GM12878 (cell line): ENCODE measurements around the gene TMEM167A. TPM values are rescaled to one million over a fixed set of nuclear protein-coding genes. Genes with fewer than 3 reads are reported as not detected.

Experiments
- ATAC-seq: fragments of 200-7000 bp; cut with Tn5 transposase; 3 replicates; pipeline ENCODE4 v1.9.1; 2020; ENCODE audit warnings: mild to moderate bottlenecking, moderate library complexity
- BruUV-seq: library from RNA; stranded (reverse); fragments of 400-500 nt; replicated peaks from 2 replicates; lab custom pipeline; 2021; lab: Mats Ljungman, UMichigan
- CTCF ChIA-PET: fragments of 300-600 bp; sonication (Branson Sonifier 250); formaldehyde crosslinking; extraction: SDS; loops from one replicate; lab custom pipeline; 2021; ENCODE audit warnings: inconsistent platforms; lab: Yijun Ruan, JAX
- POLR2A ChIA-PET: fragments of 350-600 bp; formaldehyde crosslinking; extraction: SDS; loops from one replicate; lab custom pipeline; 2021; ENCODE audit warnings: inconsistent platforms; lab: Charles Lee
- RAD21 ChIA-PET: fragments of 300-600 bp; sonication (Branson Sonifier 250); formaldehyde crosslinking; loops from one replicate; lab custom pipeline; 2023; ENCODE audit warnings: antibody characterized with exemption; ENCODE audit not compliant: unreplicated experiment; lab: Charles Lee
- SMC1A ChIA-PET: fragments of 300-600 bp; sonication (Branson Sonifier 250); formaldehyde crosslinking; loops from one replicate; lab custom pipeline; 2023; ENCODE audit not compliant: unreplicated experiment, uncharacterized antibody; lab: Charles Lee
- DNase-seq: peaks from one replicate; pipeline ENCODE4 v3.0.0-alpha.2; 2011; ENCODE audit warnings: low read depth, low spot score
- FAIRE-seq: peaks from 3 replicates; lab custom pipeline; 2011; peaks lifted over from hg19 to GRCh38; lab: Jason Lieb, UNC
- H2AFZ ChIP-seq: 2 replicates; pipeline ENCODE4 v1.6.0; 2011; ENCODE audit warnings: low read depth, low read length, control low read depth; ENCODE audit not compliant: control insufficient read depth
- H3K27ac ChIP-seq: 2 replicates; pipeline ENCODE4 v1.5.1; 2011; ENCODE audit warnings: control low read depth; ENCODE audit not compliant: control insufficient read depth, insufficient read depth
- H3K27me3 ChIP-seq, 2 experiments: replicated peaks in 1 of 2; 2 replicates each; pipeline versions ENCODE4 v1.6.0 to v1.6.1; 2011; ENCODE audit warnings: low read length in 1 of 2; ENCODE audit not compliant: control insufficient read depth in 2 of 2, insufficient read depth in 2 of 2
- H3K36me3 ChIP-seq, 2 experiments: 2 replicates each; pipeline ENCODE4 v1.5.1; 2011; ENCODE audit warnings: low read length in 1 of 2; ENCODE audit not compliant: control insufficient read depth in 2 of 2, insufficient read depth in 2 of 2
- H3K4me1 ChIP-seq: 2 replicates; pipeline ENCODE4 v1.6.1; 2011; ENCODE audit warnings: mild to moderate bottlenecking, low read length, moderate library complexity, mixed read lengths; ENCODE audit not compliant: control insufficient read depth, insufficient read depth
- H3K4me2 ChIP-seq: 2 replicates; pipeline ENCODE4 v1.6.0; 2011; ENCODE audit warnings: control low read depth; ENCODE audit not compliant: control insufficient read depth, insufficient read depth
- H3K4me3 ChIP-seq: fragments of 200-600 bp; sonication (generic); 2 replicates; pipeline ENCODE4 v1.5.1; 2016
- H3K79me2 ChIP-seq: 2 replicates; pipeline ENCODE4 v1.6.0; 2011; ENCODE audit warnings: low read length; ENCODE audit not compliant: control insufficient read depth, insufficient read depth
- H3K9ac ChIP-seq: 2 replicates; pipeline ENCODE4 v1.8.0; 2011; ENCODE audit warnings: low read length, control low read depth, mixed read lengths; ENCODE audit not compliant: control insufficient read depth, insufficient read depth
- H3K9me3 ChIP-seq: replicated peaks from 3 replicates; pipeline ENCODE4 v1.5.1; 2011; ENCODE audit warnings: mild to moderate bottlenecking, low read length; ENCODE audit not compliant: control insufficient read depth, insufficient read depth
- H4K20me1 ChIP-seq: 2 replicates; pipeline ENCODE4 v1.6.0; 2011; ENCODE audit not compliant: control insufficient read depth, insufficient read depth
- ATF7 ChIP-seq: fragments of 450-650 bp; IDR thresholded peaks from 2 replicates; pipeline ENCODE4 v1.6.1; 2016; ENCODE audit warnings: low read depth, mild to moderate bottlenecking
- BHLHE40 ChIP-seq, 2 experiments: fragments of 450-650 bp in 1 of 2; IDR thresholded peaks; 2 replicates each; pipeline ENCODE4 v1.6.1; 2011 to 2017; ENCODE audit warnings: low read depth in 2 of 2, borderline replicate concordance in 1 of 2, improper control_type of control experiment in 1 of 2, low read length in 1 of 2, mild to moderate bottlenecking in 1 of 2
- BMI1 ChIP-seq: fragments of 450-650 bp; IDR thresholded peaks from 2 replicates; pipeline ENCODE4 v1.6.1; 2016; ENCODE audit warnings: mild to moderate bottlenecking, moderate library complexity, borderline replicate concordance
- CHD4 ChIP-seq: fragments of 200-600 bp; sonication (generic); IDR thresholded peaks from 2 replicates; pipeline ENCODE4 v1.6.1; 2016; ENCODE audit warnings: mild to moderate bottlenecking
- CREB1 ChIP-seq: IDR thresholded peaks from 2 replicates; pipeline ENCODE4 v1.6.1; 2012; ENCODE audit warnings: low read depth, mild to moderate bottlenecking, inconsistent platforms
- E2F4 ChIP-seq: IDR thresholded peaks from 2 replicates; pipeline ENCODE4 v1.6.1; 2012; ENCODE audit warnings: low read depth, low read length, improper control_type of control experiment
- IKZF1 ChIP-seq: fragments of 450-650 bp; conservative IDR thresholded peaks from 2 replicates; pipeline ENCODE4 v1.6.1; 2017; ENCODE audit warnings: antibody characterized with exemption, mild to moderate bottlenecking
- IKZF2 ChIP-seq, 2 experiments: fragments of 450-650 bp; IDR thresholded peaks; 2 replicates each; pipeline ENCODE4 v1.6.1; 2017; ENCODE audit warnings: mild to moderate bottlenecking in 2 of 2, moderate library complexity in 2 of 2
- JUNB ChIP-seq: IDR thresholded peaks from 2 replicates; pipeline ENCODE4 v1.6.1; 2016; ENCODE audit warnings: antibody characterized with exemption, mild to moderate bottlenecking
- MTA2 ChIP-seq: fragments of 450-650 bp; IDR thresholded peaks from 2 replicates; pipeline ENCODE4 v1.6.1; 2016; ENCODE audit warnings: low read depth, mild to moderate bottlenecking, moderate library complexity
- NR2F1 ChIP-seq: fragments of 450-650 bp; conservative IDR thresholded peaks from 2 replicates; pipeline ENCODE4 v1.6.1; 2017; ENCODE audit warnings: mild to moderate bottlenecking
- SPI1 ChIP-seq: IDR thresholded peaks from 2 replicates; pipeline ENCODE4 v1.6.1; 2011; ENCODE audit warnings: low read depth, mild to moderate bottlenecking, low read length, moderate library complexity, borderline replicate concordance; ENCODE audit not compliant: insufficient read depth
- SUPT20H ChIP-seq: IDR thresholded peaks from 2 replicates; pipeline ENCODE4 v1.6.1; 2011; ENCODE audit warnings: low read depth, mild to moderate bottlenecking, low read length, moderate library complexity, borderline replicate concordance; ENCODE audit not compliant: control insufficient read depth
- TARDBP ChIP-seq: IDR thresholded peaks from 2 replicates; pipeline ENCODE4 v1.6.1; 2016; ENCODE audit warnings: borderline replicate concordance
- TBL1XR1 ChIP-seq: IDR thresholded peaks from 2 replicates; pipeline ENCODE4 v1.6.1; 2012; ENCODE audit warnings: low read depth, low read length, improper control_type of control experiment
- USF1 ChIP-seq: IDR thresholded peaks from 2 replicates; pipeline ENCODE4 v1.6.1; 2011; ENCODE audit warnings: borderline replicate concordance, low read depth, mild to moderate bottlenecking, moderate library complexity, mixed read lengths, low read length; ENCODE audit not compliant: insufficient read depth; ENCODE audit errors: extremely low read length
- YY1 ChIP-seq: IDR thresholded peaks from 2 replicates; pipeline ENCODE4 v1.6.1; 2011; ENCODE audit warnings: low read depth, mild to moderate bottlenecking, low read length
- WGBS: methylation state at CpG from one replicate; pipeline ENCODE4 v1.1.6; 2016; ENCODE audit warnings: low lambda C conversion rate; ENCODE audit not compliant: insufficient replicate concordance, insufficient coverage; ENCODE audit errors: missing lambda C conversion rate; 5-methylcytosine and 5-hydroxymethylcytosine counted together
- in situ Hi-C: fragments of 300-500 bp; cut with MboI; formaldehyde crosslinking; loops from 9 replicates; pipeline ENCODE4 v1.14.3; 2018; ENCODE audit warnings: mixed read lengths
- intact Hi-C: fragments of 100-400 bp; cut with micrococcal nuclease; formaldehyde crosslinking; loops from one replicate; pipeline ENCODE4 v1.14.2; 2022; ENCODE audit not compliant: unreplicated experiment
- polyA plus RNA-seq, 11 experiments: library from polyadenylated mRNA; depleted of rRNA in 4 of 11; unstranded in 6 of 11; stranded (reverse) in 5 of 11; fragments of >200 nt; fragmentation: Nextera tagmentation in 4 of 11; fragmentation: Illumina TruSeq in 1 of 11; extraction: Ambion mirVana in 4 of 11; extraction: Trizol in 1 of 11; gene quantifications; 1 replicate in 1 of 11; 2 replicates in 10 of 11; pipeline versions ENCODE4 v1.2.1 to v1.2.3, GENCODE V29; 2011 to 2016; ENCODE audit warnings: inconsistent platforms in 2 of 11, missing spikeins in 2 of 11, low read depth in 1 of 11
- total RNA-seq, 4 experiments: library from RNA; depleted of rRNA in 3 of 4; stranded (reverse); fragments of >200 nt in 3 of 4; fragmentation: Illumina TruSeq in 1 of 4; extraction: Trizol in 1 of 4; gene quantifications; 2 replicates each; pipeline versions ENCODE4 v1.2.1 to v1.2.3, GENCODE V29; 2013 to 2021

TMEM167A gene
- total and polyA plus RNA-seq, 10 of the 15 experiments (the other 5 are each of a cell fraction or from before 2014, with no cell fraction given), result 29.5 to 363 (median 85.6) TPM

- Histone ChIP-seq H3K9ac (no peak overlapping the region), H3K36me3 (no peaks in the 10 kb centered on the region), H3K27ac (no peak overlapping the region), H3K4me2 (no peak overlapping the region)
- RAD21 ChIA-PET, result no interaction called here
- WGBS, result 79% methylated on average over 2 of the region's 2 CpGs
- DNase-seq, result no peak
- no peak for TF ChIP-seq JUNB
- peak; percentile 33; the same call in 1 of the 2 replicates for TF ChIP-seq BMI1
- TF ChIP-seq SUPT20H, result no peak
- TF ChIP-seq TBL1XR1, result no peak
- TF ChIP-seq SPI1, result peak; percentile 47
- TF ChIP-seq CREB1, result no peak
- TF ChIP-seq ATF7, result peak; percentile 62; the same call in 1 of the 2 replicates
- TF ChIP-seq TARDBP, result no peak
- peak in 1 of 2 experiments; percentile 21; a peak in 1 of 4 replicates for TF ChIP-seq IKZF2 (IDR thresholded peaks at IDR 0.05)
- no peak for TF ChIP-seq USF1
- peak; percentile 78 for TF ChIP-seq BHLHE40 (IDR thresholded peaks at IDR 0.05; ENCODE audit: borderline replicate concordance in 1 of 2, low read depth in 2 of 2, low read length in 1 of 2)
- no peak for TF ChIP-seq NR2F1
- TF ChIP-seq MTA2, result peak; percentile 78
- TF ChIP-seq YY1, result no peak
- peak; percentile 32; the same call in 1 of the 2 replicates for TF ChIP-seq IKZF1
- TF ChIP-seq CHD4, result no peak
- no peak for TF ChIP-seq E2F4
- TF ChIP-seq, all 136 proteins: peak for 7
- H3K4me1 ChIP-seq, result 0 out of 2 replicates have a peak, but pooled peaks cover 6% of the 10 kb centered on the region
- in situ Hi-C loops (no loop called here), intact Hi-C loops (no loop called here)
- H4K20me1 ChIP-seq, result no peaks in the 10 kb centered on the region
- H3K9me3 ChIP-seq, result peaks cover 4% of the 10 kb centered on the region
- H3K27me3 ChIP-seq, result no peaks in the 10 kb centered on the region
- H3K4me3 ChIP-seq, result no peak overlapping the region
- no TSS peak for BruUV-seq
- peak; percentile 85 for ATAC-seq
- no peak for FAIRE-seq
- no peaks in the 10 kb centered on the region; the same call in 1 of the 2 replicates for H3K79me2 ChIP-seq
- POLR2A ChIA-PET, result no interaction called here
- H2AFZ ChIP-seq, result no peak overlapping the region
- SMC1A ChIA-PET, result no interaction called here
- CTCF ChIA-PET, result no interaction called here
Observed at GRCh38 chr5:83097689-83098231, 20.6 kb upstream of the TMEM167A start.
